HFFc6 (cell line): ENCODE results near the gene TAF10. TPM values are rescaled to one million over a fixed set of nuclear protein-coding genes. Genes with fewer than 3 reads are reported as not detected.

Experiments
- DNase-seq: peaks from one replicate; pipeline ENCODE4 v3.0.0-alpha.2; 2018
- H3K27ac Mint-ChIP-seq: 2 replicates; pipeline ENCODE4 v1.8.0; 2020; ENCODE audit warnings: mild to moderate bottlenecking, mixed read lengths
- H3K27me3 Mint-ChIP-seq: 2 replicates; pipeline ENCODE4 v1.8.0; 2021; ENCODE audit warnings: mild to moderate bottlenecking, moderate library complexity, mixed read lengths; ENCODE audit not compliant: insufficient read depth
- H3K36me3 Mint-ChIP-seq: 2 replicates; pipeline ENCODE4 v1.8.0; 2021; ENCODE audit warnings: low read depth, mixed read lengths
- H3K4me1 Mint-ChIP-seq: 2 replicates; pipeline ENCODE4 v1.8.0; 2020; ENCODE audit warnings: low read depth, mixed read lengths
- H3K4me3 Mint-ChIP-seq: 2 replicates; pipeline ENCODE4 v1.8.0; 2020; ENCODE audit warnings: mild to moderate bottlenecking, moderate library complexity, mixed read lengths
- H3K9me3 Mint-ChIP-seq: 2 replicates; pipeline ENCODE4 v1.8.0; 2020; ENCODE audit warnings: mild to moderate bottlenecking, mixed read lengths
- total RNA-seq, 6 experiments: library from RNA; stranded (reverse); fragmentation: NEBNext Ultra II Directional; extraction: Animal tissue kit (Norgen Biotek cat#: 25700); gene quantifications; 2 replicates in 1 of 6; 3 replicates in 5 of 6; pipeline ENCODE4 v1.2.3, GENCODE V29; 2021
- TF ChIP-seq, protein P1 (sequence below): fragments of 200-600 bp; sonication (generic); IDR thresholded peaks from 2 replicates; pipeline ENCODE4 v1.5.0; 2021; ENCODE audit warnings: antibody characterized with exemption, mild to moderate bottlenecking

The TAF10 gene
- total RNA-seq, 6 experiments from 2014 or later = 148 to 205 (median 192) TPM

DNA sequence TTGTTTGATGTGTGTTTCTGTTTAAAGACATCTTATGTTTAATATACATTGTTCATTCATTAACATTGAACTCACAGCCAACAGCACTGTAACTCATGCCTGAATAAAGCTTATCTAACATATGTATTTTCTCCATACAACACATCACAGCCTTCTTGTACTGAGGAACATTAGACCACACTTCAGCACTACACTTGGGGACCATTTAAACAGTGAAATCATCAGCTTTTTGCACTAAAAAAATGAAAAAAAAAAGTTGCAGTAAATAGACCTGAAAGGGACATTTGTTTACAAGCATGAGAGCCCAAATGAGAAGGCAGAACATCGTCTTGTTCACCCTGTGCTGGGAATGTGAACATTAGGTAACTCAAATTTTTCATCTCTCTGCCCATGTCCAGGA is 22.5 kb upstream of the TAF10 start:
- H3K27ac Mint-ChIP-seq = peak overlapping the region; percentile 8; the same call in 1 of the 2 replicates
- H3K4me1 Mint-ChIP-seq = no peaks in the 10 kb centered on the region
- H3K36me3 Mint-ChIP-seq = no peaks in the 10 kb centered on the region
- no peak for DNase-seq
- H3K4me3 Mint-ChIP-seq = no peak overlapping the region
- TF ChIP-seq, protein P1, sequence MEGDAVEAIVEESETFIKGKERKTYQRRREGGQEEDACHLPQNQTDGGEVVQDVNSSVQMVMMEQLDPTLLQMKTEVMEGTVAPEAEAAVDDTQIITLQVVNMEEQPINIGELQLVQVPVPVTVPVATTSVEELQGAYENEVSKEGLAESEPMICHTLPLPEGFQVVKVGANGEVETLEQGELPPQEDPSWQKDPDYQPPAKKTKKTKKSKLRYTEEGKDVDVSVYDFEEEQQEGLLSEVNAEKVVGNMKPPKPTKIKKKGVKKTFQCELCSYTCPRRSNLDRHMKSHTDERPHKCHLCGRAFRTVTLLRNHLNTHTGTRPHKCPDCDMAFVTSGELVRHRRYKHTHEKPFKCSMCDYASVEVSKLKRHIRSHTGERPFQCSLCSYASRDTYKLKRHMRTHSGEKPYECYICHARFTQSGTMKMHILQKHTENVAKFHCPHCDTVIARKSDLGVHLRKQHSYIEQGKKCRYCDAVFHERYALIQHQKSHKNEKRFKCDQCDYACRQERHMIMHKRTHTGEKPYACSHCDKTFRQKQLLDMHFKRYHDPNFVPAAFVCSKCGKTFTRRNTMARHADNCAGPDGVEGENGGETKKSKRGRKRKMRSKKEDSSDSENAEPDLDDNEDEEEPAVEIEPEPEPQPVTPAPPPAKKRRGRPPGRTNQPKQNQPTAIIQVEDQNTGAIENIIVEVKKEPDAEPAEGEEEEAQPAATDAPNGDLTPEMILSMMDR = no peak
- H3K27me3 Mint-ChIP-seq = no peaks in the 10 kb centered on the region
- H3K9me3 Mint-ChIP-seq = no peaks in the 10 kb centered on the region

GRCh38 chr11:6633422-6634408 is 21.7 kb upstream of the TAF10 start:
- Mint-ChIP-seq H3K27me3 (no peaks in the 10 kb centered on the region), H3K27ac (no peak overlapping the region), H3K4me1 (no peaks in the 10 kb centered on the region), H3K4me3 (no peak overlapping the region), H3K36me3 (no peaks in the 10 kb centered on the region), H3K9me3 (no peaks in the 10 kb centered on the region)
- TF ChIP-seq, protein P1 = no peak
- no peak for DNase-seq

GRCh38 chr11:6632116-6633073 is 20.4 kb upstream of the TAF10 start:
- Mint-ChIP-seq H3K27me3 (no peaks in the 10 kb centered on the region), H3K9me3 (no peaks in the 10 kb centered on the region), H3K4me1 (no peaks in the 10 kb centered on the region), H3K36me3 (no peaks in the 10 kb centered on the region), H3K4me3 (no peak overlapping the region), H3K27ac (no peak overlapping the region)
- TF ChIP-seq, protein P1 = no peak
- no peak for DNase-seq

- TF ChIP-seq, protein P1 = no peak
- Mint-ChIP-seq H3K4me3 (no peak overlapping the region), H3K4me1 (no peaks in the 10 kb centered on the region), H3K9me3 (no peaks in the 10 kb centered on the region), H3K27ac (no peak overlapping the region), H3K36me3 (no peaks in the 10 kb centered on the region), H3K27me3 (no peaks in the 10 kb centered on the region; the same call in 1 of the 2 replicates)
- no peak for DNase-seq
Measured at GRCh38 chr11:6631361-6631890, 19.4 kb upstream of the TAF10 start.

- H3K36me3 Mint-ChIP-seq = no peaks in the 10 kb centered on the region
- no peaks in the 10 kb centered on the region for H3K4me1 Mint-ChIP-seq
- no peak overlapping the region for H3K4me3 Mint-ChIP-seq
- H3K9me3 Mint-ChIP-seq = no peaks in the 10 kb centered on the region
- DNase-seq = no peak
- TF ChIP-seq, protein P1 = no peak
- H3K27me3 Mint-ChIP-seq = no peaks in the 10 kb centered on the region; the same call in 1 of the 2 replicates
- H3K27ac Mint-ChIP-seq = no peak overlapping the region
Measured at GRCh38 chr11:6630632-6631291, 18.7 kb upstream of the TAF10 start.
